ENCODE measurements around the gene LRRC10.

DNA sequence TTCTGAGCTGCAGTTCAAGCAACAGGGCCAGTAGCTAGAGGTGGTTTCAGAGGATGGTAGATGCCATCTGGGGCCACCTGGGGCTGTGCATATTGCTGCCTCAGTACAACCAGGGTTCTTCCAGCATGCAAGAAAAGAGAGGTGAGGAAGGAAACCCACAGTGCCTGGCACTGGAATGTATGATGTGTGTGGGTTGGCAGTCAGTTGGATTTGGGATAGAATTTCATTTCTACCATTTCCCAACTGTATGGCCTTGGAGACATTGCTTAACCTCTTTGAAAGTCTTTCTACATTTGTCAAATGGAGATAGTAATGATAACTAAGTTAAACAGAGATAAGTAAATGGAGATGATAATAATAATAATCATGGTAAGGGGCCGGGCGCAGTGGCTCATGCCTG is 10.2 kb upstream of the LRRC10 start:
- TF ChIP-seq, protein P1, sequence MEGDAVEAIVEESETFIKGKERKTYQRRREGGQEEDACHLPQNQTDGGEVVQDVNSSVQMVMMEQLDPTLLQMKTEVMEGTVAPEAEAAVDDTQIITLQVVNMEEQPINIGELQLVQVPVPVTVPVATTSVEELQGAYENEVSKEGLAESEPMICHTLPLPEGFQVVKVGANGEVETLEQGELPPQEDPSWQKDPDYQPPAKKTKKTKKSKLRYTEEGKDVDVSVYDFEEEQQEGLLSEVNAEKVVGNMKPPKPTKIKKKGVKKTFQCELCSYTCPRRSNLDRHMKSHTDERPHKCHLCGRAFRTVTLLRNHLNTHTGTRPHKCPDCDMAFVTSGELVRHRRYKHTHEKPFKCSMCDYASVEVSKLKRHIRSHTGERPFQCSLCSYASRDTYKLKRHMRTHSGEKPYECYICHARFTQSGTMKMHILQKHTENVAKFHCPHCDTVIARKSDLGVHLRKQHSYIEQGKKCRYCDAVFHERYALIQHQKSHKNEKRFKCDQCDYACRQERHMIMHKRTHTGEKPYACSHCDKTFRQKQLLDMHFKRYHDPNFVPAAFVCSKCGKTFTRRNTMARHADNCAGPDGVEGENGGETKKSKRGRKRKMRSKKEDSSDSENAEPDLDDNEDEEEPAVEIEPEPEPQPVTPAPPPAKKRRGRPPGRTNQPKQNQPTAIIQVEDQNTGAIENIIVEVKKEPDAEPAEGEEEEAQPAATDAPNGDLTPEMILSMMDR (IDR thresholded peaks at IDR 0.05): no peak
- TF ChIP-seq ZFX (IDR thresholded peaks at IDR 0.05; ENCODE audit: borderline replicate concordance): no peak

Data from 22Rv1 (cell line).